LNCaP clone FGC (cell line): ENCODE data around the gene OR4X2.
"Not testable (repeated sequence)": the region's sequence is repeated elsewhere in the genome, so short reads cannot be mapped to it uniquely, and the experiment has no call there.

Source experiments
- DNase-seq: peaks from one replicate; pipeline ENCODE4 v3.0.0-alpha.2; 2011; ENCODE audit warnings: low read depth
- H3K4me3 ChIP-seq: 2 replicates; pipeline ENCODE4 v1.5.1; 2011; ENCODE audit warnings: mild to moderate bottlenecking, low read depth, low read length, control low read depth
- TF ChIP-seq, protein P1 (sequence below): IDR thresholded peaks from 2 replicates; pipeline ENCODE4 v1.5.1; 2012; ENCODE audit warnings: mild to moderate bottlenecking; ENCODE audit not compliant: control insufficient read depth, insufficient read depth; ENCODE audit errors: extremely low read depth

The OR4X2 gene

DNA sequence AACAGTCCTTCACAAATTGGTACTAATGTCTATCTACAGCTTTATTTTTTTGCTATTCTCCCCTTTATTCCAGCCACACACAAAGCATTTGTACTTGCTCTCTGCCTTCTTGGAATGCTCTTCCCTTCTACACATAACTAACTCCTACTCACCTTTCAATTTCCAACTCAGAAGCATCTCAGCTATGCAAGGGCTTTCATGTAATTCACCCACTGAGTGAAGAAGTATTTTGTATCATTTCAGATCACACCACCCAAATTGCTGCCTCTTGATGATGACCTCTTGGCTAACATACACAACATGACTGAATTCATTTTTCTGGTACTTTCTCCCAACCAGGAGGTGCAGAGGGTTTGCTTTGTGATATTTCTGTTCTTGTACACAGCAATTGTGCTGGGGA is at the start of gene OR4X2:
TSS of gene OR4X2 (plus strand) at position 301 of the 400 bp plus-strand sequence. CDS start at position 301, 0 bp downstream.
- no peak for DNase-seq
- no peak within 1 kb of the TSS for H3K4me3 ChIP-seq
- TF ChIP-seq, protein P1, sequence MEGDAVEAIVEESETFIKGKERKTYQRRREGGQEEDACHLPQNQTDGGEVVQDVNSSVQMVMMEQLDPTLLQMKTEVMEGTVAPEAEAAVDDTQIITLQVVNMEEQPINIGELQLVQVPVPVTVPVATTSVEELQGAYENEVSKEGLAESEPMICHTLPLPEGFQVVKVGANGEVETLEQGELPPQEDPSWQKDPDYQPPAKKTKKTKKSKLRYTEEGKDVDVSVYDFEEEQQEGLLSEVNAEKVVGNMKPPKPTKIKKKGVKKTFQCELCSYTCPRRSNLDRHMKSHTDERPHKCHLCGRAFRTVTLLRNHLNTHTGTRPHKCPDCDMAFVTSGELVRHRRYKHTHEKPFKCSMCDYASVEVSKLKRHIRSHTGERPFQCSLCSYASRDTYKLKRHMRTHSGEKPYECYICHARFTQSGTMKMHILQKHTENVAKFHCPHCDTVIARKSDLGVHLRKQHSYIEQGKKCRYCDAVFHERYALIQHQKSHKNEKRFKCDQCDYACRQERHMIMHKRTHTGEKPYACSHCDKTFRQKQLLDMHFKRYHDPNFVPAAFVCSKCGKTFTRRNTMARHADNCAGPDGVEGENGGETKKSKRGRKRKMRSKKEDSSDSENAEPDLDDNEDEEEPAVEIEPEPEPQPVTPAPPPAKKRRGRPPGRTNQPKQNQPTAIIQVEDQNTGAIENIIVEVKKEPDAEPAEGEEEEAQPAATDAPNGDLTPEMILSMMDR: no peak

DNA sequence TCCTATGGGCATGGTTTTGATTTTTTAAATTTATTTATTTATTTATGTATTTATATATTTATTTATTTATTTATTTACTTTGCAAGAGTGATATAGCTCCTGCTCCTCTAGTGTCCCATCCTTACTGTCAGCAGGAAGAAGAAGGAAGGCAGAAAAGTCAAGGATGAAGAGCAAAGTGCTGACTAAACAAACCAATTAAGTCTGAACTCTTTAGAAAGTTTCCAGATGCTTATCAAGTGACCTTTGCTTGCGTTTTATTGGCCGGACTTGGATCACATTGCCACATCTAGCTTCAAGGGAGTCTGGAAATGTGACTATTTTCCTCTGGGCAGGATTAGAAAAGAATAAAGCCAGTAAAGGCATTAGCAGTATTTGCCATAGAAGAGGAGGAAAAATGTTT is 37.0 kb upstream of the OR4X2 start:
- no peak for DNase-seq
- TF ChIP-seq, protein P1: no peak
- no peak overlapping the region for H3K4me3 ChIP-seq

DNA sequence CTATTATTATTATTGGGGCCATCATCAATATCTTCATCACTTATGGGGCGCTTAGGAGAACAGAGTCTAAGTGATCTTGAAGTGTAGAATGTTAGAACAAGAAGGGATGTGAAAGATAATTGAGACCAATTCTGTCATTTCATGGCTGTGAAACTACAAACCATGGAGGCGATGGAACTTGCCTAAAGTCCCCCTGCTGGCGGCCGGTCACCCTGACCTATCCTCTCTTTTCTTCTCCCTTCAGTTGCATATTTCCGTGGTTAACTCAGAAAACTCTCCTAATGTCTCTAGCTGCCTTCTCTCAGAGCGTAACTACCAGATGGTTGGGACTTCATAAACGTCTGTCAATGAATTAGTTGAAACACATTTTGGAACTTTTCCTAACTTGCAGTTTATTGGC is 34.9 kb upstream of the OR4X2 start:
- DNase-seq: no peak
- no peak overlapping the region for H3K4me3 ChIP-seq
- TF ChIP-seq, protein P1: peak; percentile 35

DNA sequence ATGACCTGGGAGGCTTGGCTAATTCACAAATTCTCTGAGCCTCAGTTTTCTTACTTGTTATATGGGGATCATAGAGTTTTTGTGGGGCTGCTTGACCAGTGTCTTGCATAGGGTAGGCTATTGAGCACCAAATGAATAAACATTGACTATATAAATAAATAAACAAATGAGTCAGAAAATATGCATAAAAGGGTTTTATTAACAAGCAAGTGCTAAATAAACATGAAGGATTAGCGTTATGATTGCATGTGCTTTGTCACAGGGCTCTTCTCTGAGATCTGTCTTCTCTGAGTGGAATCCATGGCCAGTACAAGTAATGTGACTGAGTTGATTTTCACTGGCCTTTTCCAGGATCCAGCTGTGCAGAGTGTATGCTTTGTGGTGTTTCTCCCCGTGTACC is 28.4 kb upstream of the OR4X2 start, which contains the start of gene OR4B1:
TSS of gene OR4B1 (plus strand) at position 301 of the 400 bp plus-strand sequence. CDS start at position 301, 0 bp downstream.
- no peak within 1 kb of the TSS for H3K4me3 ChIP-seq
- TF ChIP-seq, protein P1: no peak
- no peak for DNase-seq

DNA sequence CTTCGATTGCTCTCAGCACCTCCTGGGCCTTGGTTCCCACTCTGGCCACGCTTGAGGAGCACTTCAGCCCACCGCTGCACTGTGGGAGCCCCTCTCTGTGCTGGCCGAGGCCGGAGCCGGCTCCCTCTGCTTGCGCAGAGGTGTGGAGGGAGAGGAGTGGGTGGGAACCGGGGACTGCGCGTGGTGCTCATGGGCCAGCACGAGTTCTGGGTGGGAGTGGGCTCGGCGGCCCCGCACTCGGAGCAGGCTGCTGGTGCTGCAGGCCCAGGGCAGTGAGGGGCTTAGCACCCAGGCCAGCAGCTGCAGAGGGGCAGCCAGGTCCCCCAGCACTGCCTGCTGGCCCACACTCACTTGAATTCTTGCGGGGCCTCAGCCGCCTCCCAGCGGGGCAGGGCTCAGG is 16.1 kb upstream of the OR4X2 start:
- DNase-seq: no peak
- TF ChIP-seq, protein P1: no peak
- H3K4me3 ChIP-seq: no peak overlapping the region

DNA sequence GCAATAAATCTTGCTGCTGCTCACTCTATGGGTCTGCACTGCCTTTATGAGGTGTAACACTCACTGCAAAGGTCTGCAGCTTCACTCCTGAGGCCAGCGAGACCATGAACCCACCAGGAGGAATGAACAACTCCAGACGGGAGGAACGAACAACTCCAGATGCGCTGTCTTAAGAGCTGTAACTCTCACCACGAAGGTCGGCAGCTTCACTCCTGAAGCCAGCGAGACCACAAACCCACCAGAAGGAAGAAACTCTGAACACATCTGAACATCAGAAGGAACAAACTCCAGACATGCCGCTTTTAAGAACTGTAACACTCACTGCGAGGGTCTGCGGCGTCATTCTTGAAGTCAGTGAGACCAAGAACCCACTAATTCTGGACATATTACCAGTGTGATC is 14.8 kb upstream of the OR4X2 start:
- H3K4me3 ChIP-seq, DNase-seq: not testable (repeated sequence)

DNA sequence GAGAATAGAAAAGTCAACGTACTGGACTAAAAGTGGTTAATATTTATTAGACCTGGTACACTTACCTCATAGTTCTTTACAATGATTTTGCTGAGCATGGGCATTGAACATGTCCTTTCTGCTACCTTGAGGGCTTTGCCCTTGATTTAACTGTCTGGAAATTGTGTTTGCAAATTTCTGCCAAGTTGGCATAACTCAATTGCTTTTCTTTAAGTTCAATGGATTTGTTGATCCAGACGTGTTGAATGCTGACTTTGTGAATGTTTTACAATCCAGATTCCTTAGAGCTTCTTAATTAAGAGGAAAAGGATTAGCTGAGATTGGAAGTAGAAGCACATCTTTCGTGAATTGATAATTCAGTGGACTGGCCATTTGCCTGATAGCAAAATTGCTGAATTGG is 7.2 kb upstream of the OR4X2 start:
- no peak overlapping the region for H3K4me3 ChIP-seq
- TF ChIP-seq, protein P1: no peak
- no peak for DNase-seq

GRCh38 chr11:48242501-48242900 is 2.4 kb upstream of the OR4X2 start:
- H3K4me3 ChIP-seq: no peak overlapping the region
- no peak for DNase-seq
- TF ChIP-seq, protein P1: no peak
